Measurements from ENCODE around the gene ZMYND8.
"Not testable (repeated sequence)": the region's sequence is repeated elsewhere in the genome, so short reads cannot be mapped to it uniquely, and the experiment has no call there.

The ZMYND8 gene

DNA sequence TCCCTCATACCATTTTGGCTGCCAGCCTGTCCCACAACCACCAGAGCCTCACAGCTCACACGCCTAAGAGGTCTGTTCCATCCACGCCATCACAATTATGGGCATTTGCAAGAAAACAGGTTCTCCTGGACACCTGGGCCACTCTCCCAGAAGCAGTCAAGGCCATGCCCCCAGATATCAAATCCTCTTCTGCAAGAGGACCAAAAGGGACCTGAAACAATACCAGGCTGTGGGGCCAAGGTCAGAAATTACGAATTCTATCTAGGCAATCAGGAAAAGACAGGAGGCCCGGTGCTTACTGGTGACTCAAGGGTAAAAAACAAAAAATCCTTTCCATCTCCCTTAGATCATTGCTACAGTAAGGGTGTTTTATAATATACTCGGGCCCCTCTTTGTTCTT is 69.8 kb downstream of the ZMYND8 start:
- no peak for DNase-seq (ENCODE audit: low read depth in 2 of 2)

DNA sequence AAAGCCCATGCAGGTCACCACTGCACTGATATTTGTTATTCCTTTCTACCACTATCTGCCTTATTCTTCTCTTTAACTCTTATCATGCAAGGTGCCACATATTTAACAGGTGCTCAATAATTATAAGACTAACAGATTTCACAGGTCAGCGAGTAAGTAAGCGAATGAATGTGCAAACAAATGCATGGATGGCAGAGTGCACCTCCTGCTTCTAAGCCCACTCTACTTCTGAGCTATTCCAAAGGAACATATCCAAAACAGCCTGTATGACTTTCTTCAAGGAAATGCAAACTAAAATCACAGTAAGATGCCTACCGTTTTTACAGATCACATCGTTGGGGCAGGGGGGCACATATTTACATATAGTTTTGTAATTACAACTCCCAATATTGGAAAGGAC is 71.3 kb downstream of the ZMYND8 start:
- no peak for DNase-seq (ENCODE audit: low read depth in 2 of 2)

DNA sequence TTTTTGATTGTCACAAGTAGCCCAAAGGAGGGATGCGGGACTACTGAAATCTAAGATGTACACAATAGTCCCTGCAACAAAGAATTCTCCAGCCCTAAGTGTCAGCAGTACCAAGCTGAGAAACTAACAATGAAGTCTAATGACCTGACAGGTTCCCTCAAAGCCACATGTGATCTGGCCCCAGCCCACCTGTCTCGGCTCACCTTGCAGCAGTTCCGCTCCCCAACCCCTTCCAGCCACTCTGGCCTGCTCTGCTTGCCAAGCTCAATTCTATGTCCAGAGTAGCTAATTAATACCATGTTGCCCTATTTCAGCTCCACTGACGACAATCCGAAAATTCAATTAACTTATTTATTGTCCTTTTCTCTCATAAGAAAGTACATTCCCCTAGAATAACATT is 72.1 kb downstream of the ZMYND8 start:
- no peak for DNase-seq (ENCODE audit: low read depth in 2 of 2)

DNA sequence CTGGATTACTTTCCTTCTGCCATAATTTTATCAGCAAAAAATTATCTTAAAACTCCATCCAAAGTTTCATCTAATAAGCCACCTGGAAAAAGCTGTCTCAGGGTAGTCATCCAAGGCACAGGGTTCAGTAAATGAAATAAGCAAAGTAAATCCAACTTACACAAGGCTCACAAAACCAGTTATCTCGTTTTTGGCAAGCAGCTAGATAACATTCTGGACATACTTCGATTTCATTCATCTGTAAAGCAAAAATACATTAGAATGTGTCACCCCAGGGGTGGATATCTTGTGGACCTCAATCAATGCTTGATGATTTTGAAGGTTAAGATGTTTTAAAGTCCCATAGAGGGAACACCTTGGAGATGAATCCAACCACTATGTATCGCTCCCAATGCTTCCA is 73.1 kb downstream of the ZMYND8 start:
- no peak for DNase-seq (ENCODE audit: low read depth in 2 of 2)

DNA sequence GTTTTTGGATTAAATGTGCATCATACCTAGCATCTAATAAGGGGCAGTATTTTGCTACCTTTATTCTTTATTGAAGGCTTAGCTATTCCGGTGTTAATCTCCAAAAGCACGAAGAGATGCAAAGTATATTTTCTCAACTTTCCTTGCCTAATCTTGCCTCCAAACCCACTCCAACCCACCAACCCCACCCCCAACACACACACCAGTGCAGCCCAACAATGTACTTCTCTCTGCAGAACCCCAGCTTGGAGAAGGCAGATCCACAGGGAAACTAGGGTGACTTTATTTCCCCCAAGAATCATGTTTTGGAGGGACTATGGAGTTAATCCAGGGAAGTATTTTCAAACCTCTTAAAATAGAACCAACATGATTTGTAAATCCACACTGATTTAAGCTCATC is 73.6 kb downstream of the ZMYND8 start:
- DNase-seq (ENCODE audit: low read depth in 2 of 2), result no peak

DNA sequence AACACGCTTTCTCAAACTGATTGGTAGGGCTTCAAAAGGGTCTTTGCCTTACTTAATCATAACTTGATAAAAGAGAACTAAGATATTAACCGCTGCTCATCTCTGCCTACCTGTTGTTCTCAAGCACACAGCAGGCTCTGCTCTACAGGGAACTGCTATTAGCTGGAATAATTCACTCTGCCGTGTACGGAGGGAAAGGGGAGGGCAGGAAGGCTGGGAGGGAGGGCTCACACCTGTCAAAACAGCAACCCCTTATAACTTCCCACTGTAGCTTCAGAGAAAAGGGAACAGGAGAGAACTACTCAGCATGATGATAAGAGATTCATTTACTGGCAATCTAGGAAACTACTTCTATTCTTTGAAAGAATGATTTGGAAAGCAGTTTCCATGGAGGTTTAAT is 75.1 kb downstream of the ZMYND8 start:
- no peak for DNase-seq (ENCODE audit: low read depth in 2 of 2)

DNA sequence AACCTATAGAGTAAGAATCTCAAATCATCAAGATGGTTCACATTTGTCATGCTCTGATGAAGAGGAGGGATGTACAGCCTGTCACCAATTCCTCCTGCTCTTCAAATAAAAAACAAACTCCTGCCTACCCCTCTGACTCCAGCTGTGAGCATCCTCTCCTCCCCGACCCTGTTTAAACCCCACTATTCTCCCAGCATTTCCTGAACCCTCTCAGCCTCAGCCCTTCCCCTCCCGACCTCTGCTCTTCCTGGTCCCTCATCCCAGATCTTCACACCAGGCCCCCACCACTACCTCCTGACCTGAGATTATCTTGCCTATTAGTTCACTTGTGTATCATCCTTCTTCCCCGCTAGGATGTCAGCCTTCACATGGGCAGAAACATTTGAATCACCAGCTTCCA is 75.8 kb downstream of the ZMYND8 start:
- DNase-seq (ENCODE audit: low read depth in 2 of 2), result no peak

DNA sequence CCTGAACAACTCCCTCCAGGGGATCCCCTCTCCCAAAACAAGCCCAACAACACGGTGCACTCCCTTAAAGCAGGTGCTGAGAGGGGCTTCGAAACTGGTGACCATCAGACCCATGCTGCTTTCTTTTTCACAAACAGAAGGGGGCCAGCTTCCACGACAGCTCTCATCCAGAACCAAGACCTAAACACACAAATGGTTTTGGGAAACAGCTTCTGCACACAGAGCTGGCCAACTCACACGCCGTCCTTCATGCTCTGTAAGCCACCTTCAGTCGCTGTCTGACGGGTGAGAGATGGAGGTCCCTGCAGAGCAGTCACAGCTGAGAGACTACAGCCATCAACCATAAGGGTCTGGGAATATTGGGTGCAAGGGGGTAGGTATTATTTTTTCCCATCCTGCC is 76.3 kb downstream of the ZMYND8 start:
- no peak for DNase-seq (ENCODE audit: low read depth in 2 of 2)

DNA sequence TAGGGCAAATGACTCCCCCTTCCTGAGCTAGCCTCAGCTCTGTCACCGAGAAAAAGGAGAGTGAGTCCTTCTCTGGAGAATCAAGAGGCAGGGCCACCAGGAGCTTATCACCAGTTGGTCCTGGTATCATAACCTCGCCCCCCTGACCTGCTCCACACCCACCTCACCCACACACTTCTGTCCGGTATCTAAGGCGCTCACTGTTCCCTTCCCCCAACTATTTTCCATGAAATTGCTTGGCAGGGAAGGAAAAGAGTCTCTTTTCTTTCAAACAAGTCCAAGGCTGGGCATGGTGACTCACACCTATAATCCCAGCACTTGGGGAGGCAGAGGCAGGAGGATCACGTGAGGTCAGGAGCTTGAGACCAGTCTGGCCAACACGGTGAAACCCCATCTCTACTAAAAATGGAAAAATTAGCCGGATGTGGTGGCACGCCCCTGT is 77.6 kb downstream of the ZMYND8 start:
- DNase-seq (ENCODE audit: low read depth in 2 of 2), result no peak

DNA sequence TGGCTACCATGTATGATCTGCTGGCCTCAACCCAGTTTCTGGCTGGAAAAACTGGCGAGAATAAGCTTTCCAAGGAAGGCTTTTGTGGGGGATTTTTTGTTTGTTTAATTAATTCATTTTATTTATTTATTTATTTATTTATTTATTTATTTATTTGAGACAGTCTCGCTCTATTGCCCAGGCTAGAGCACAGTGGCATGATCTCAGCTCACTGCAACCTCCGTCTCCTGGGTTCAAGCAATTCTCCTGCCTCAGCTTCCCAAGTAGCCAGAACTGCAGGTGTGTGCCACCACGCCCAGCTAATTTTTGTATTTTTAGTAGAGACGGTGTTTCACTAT is 79.0 kb downstream of the ZMYND8 start:
- DNase-seq (ENCODE audit: low read depth in 2 of 2), result not testable (repeated sequence)

DNA sequence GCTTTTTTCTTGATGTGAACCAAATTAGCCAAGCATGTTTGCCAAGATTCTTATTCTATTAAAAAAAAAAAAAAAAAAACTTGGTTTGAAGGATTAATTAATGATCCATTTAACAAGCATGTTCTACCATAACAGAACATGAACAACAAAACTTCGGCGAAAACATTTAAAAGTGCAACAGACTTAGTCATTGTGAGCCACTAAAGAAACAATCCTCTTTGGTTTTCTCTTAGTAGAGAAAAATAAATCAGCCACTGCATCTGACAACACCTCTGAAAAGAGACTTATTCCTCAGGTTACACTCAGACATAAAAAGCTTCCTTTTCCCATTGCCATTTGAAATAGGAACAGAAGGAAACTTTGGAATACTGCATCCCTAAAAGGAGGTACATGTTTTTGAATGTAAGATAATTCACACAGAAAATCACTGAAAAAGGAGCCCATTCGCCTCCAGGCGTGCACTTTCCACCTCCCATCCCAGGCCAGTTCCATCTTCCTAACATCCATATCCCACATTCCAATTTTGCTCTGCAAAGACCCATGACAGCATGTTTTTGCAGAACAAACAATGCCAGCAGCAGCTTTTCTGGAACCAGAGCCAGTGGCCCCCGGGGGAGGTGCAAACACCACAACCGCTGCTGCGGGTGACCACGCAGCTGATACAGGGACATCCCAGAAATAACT is 79.5 kb downstream of the ZMYND8 start:
- no peak for DNase-seq (ENCODE audit: low read depth in 2 of 2)

DNA sequence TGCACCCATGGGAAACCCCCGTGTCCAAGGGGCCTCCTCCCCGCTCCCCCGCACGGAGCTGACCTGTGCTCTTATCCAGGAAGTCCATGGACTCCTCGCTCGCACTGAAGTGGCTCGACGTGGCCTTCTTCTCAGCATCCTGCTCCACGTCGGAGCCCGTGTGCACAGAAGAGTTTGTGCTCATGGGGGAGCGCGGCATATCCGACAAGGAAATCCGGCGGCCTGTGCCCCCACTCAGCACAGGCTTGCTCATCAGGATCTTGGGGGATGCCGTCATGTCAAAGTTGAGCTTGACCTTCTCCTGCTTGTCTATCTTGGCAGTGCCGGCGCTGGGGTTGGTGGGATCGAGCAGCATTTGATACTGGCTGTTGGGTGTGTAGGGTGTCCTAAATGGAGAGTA is 80.2 kb downstream of the ZMYND8 start:
- DNase-seq (ENCODE audit: low read depth in 2 of 2), result no peak

DNA sequence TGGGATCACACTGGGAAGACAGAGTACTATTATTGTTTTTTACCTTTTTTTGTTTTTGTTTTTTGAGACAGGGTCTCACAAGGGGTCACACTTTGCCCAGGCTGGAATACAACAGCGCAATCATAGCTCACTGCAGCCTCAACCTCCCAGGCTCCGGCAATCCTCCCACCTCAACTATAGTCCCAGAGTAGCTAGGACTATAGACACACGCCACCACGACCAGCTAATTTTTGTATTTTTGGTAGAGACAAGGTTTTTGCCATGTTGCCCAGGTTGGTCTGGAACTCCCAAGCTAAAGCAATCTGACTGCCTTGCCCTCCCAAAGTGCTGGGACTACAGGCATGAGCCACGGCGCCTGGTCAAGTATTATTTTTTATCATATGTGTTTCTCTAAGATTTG is 81.0 kb downstream of the ZMYND8 start:
- no peak for DNase-seq (ENCODE audit: low read depth in 2 of 2)

DNA sequence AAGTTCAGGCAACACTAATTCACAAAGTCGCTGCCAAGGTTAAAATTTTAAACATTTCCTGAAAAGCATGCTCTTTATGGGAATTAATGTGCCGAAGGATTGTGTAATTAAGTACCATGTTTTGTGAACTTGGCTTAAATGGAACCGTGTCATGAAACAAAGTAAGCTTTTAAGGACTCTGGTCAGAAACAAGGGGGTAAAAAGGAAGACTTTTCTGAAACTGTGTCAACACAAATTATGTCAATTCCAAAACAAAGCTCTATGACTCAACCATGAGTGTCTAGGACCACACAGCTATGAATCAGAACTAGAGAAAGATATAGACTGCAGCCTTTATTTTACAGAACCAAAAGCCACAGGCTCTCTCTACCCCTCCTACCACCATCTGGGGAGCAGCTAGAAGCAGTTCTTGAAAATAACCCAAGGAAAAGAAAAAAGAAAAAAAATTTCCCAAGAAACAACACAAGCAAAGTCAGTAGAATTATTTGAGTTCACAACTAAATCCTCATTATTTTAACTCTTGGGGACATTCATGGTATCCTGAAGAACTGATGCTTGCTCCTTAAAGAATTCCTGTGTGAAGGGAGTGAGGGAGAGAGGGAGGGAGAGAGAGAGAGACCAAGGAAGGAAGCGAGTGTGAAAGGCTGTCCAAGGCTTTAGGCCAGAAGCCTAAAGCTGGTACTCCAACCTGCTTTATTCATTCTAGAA is 81.9 kb downstream of the ZMYND8 start:
- DNase-seq (ENCODE audit: low read depth in 2 of 2), result no peak

DNA sequence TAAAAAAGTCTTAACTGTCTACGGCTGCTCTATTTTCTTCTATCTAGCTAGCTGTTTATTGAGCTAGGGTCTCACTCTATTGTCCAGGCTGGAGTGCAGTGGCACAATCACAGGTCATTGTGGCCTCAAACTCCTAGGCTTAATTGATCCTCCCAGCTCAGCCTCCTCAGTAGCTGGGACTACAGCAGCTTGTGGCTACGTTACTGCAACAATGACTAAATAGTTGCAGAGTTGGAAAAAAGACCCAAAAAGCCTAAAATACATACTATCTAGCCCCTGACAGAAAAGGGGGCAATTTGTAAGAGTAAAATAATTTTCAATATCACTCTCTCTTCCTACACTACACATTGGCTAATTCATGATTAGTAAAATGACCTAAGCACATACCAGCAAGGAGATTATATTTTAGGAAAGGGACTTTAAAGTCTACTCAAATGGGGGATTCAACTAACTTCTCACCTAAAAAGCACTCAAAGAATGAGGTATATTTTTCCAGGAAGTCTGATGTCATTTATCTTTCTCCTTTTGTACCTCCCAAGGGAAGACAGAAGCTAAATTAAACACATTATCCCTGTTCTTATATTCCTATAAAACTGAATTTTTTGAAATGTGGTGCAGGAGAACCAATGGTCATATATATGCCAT is 82.8 kb downstream of the ZMYND8 start:
- DNase-seq (ENCODE audit: low read depth in 2 of 2), result no peak

DNA sequence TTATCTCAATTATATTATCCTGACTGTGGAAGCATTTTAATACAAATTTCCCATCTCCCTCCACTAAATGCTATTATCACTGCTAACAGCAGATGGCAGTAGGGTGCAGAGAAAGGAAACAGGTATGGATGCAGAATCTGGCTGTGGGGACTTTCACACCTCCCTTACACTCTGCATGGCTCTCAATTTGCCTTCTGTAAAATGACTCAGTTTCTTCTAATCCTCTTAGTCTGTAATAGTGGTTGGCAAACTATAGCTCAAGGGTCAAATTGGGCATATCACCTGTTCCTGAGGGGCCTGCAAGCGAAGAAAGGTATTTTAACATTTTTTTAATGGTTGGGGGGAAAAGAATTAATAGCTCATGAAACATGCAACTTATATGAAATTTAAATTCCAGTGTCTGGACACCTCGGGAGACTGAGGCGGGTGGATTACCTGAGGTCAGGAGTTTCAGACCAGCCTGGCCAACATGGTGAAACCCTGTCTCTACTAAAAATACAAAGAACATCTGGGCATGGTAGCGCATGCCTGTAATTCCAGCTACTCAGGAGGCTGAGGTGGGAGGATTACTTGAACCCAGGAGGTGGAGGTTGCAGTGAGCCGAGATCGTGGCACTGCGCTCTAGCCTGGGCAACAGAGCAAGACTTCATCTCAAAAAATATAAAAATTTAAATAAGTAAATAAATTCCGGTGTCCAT is 83.5 kb downstream of the ZMYND8 start:
- peak; percentile 12 to 23 for DNase-seq (ENCODE audit: low read depth in 2 of 2)

DNA sequence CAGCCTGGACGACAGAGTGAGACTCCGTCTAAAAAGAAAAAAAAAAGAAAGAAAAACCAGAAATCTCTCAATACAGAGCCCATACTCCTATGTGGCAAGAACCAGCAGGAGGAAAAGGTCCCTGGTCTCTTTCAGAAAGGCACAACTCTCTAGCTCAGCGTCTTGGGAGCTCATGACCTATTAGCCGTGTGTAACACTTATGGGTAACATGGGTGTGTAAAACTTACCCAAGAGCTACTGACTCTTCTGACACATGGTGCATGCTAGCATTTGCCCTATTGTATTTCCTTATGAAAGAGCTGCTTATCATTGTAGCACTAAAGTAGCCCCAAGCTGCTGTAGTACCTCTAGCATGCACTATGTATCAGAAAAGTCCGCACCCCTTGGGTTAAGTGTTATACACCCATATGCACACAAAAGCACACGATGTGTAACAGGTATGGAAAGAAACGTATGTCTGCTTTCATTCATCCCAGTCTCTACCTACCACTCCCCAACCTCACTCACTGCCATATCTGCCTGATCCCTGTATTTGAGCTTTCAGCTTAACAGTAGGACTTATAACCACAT is 85.4 kb downstream of the ZMYND8 start:
- DNase-seq (ENCODE audit: low read depth in 2 of 2), result no peak

DNA sequence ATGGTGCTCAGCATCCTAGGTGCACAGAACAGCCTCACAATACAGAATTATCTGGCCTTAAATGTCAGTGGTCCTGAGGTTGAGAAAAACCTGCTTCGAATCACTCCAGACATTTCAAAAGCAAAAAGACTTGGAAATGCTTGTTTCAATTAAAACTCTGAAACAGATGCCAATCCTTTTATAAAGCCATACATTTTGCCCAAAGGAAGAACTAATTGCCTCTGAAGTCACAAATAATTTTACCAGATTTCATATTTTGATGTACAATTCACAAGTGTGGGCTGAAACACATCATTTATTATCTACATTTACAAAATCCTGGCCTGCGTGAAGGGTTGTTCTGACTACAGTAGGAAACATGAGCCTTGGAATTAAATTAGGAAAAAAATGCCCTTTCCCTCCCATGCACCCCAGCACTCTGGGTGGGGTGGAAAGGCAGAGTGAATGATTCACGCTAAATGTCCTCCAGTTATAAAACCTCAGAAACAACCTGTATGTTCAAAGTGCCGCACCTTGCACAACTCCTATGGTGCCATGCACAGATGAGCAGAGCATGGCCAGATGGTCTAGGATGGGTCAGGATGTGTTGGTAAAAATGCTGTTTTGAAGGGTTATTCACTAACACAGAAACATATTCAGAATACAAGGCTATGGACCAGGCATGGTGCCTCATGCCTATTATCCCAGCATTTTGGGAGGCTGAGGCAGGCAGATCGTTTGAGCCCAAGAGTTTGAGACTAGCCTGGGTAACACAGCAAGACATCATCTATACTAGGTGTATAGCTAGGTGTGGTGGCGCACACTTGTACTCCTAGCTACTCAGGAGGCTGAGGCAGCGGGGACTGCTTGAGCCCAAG is 87.0 kb downstream of the ZMYND8 start:
- DNase-seq (ENCODE audit: low read depth in 2 of 2), result no peak

DNA sequence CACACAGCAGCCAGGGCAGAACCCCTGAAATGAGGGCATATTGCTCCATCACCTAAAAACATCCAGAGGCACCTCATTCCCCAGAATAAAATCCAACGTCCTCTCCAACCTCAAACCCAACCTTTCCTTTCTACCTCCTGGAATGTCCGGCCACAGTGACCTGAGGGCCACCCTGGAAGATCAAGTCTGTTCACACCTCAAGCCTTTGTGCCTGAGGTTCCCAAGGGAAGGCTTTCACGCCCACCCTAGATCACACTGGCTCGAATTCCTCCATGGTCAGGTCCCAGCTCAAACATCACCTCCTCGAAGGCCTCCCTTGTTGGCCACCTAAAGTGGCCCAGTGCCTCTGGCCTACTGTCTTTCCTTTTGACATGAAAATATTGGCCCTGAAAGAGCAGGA is 88.9 kb downstream of the ZMYND8 start:
- no peak for DNase-seq (ENCODE audit: low read depth in 2 of 2)

DNA sequence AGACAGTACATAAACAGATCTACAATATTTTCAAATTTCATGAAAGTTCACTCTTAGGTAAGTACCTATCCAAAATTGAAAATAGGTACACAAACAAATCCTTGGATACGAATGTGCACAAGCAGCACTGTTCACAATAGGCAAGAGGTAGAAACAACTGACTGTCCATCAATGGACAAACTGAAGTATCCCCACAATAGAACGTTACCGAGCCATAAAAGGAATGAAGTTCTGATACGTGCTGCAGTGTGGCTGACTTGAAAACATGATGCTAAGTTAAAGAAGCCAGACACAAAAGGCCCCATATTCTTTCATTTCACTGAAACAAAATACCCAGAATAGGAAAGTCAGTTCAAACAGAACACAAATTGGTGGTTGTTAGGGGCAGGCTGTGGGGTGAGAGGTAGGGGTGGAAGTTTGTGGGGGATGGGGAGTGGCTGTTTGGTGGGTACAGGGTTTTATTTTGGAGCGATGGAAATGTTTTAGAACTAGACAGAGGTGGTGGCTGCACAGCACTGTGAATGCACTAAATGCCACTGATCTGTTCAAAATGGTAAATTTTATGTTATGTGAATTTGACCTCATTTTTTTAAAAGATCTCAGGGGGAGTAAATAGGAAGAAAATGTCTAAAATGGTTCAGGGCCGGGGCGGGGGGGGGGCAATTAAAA is 89.5 kb downstream of the ZMYND8 start:
- DNase-seq (ENCODE audit: low read depth in 2 of 2), result no peak

DNA sequence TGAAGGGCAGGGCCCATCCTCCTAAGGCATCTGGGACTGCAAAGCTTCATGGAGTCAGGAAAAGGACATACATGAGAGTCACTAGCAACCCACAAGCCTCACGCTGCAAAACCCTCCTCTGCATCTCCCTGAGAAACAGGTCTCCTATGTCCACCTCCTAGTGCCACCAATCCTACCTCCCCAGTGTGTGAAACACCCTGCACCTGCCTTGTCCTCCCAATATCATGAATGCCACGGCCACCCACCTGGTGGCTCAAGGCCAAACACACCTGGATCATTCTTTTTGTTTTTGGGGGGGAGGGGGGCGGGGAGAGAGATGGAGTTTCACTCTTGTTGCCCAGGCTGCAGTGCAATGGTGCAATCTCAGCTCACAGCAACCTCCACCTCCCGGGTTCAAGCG is 90.5 kb downstream of the ZMYND8 start:
- no peak for DNase-seq (ENCODE audit: low read depth in 2 of 2)

All from activated CD8-positive, alpha-beta memory T cell treated with anti-CD3 and anti-CD28 coated beads for 4 hours (primary cell).